Measurements from ENCODE around the gene EOLA2.
"Not testable (repeated sequence)": the region's sequence is repeated elsewhere in the genome, so short reads cannot be mapped to it uniquely, and the experiment has no call there.

The EOLA2 gene

GRCh38 chrX:149945820-149946219 is 7.5 kb upstream of the EOLA2 start:
- not testable (repeated sequence) for H3K36me3 ChIP-seq (ENCODE audit: control insufficient read depth, insufficient read depth, low read length); H3K9ac ChIP-seq (ENCODE audit: low read length)

GRCh38 chrX:149945087-149945670 is 6.9 kb upstream of the EOLA2 start:
- not testable (repeated sequence) for H3K4me1 ChIP-seq (ENCODE audit: control insufficient read depth, insufficient read depth, low read length); H3K9me3 ChIP-seq (ENCODE audit: control insufficient read depth, low read length); H3K36me3 ChIP-seq (ENCODE audit: control insufficient read depth, insufficient read depth, low read length); H3K27me3 ChIP-seq (ENCODE audit: control insufficient read depth, insufficient read depth, low read length); H3K4me3 ChIP-seq (ENCODE audit: low read length); H3K9ac ChIP-seq (ENCODE audit: low read length)

More at GRCh38 chrX:149945820-149946219, 7.5 kb upstream of the EOLA2 start:
- not testable (repeated sequence) for H3K4me3 ChIP-seq (ENCODE audit: low read length); H3K27me3 ChIP-seq (ENCODE audit: control insufficient read depth, insufficient read depth, low read length); H3K9me3 ChIP-seq (ENCODE audit: control insufficient read depth, low read length); H3K4me1 ChIP-seq (ENCODE audit: control insufficient read depth, insufficient read depth, low read length)

- H3K27me3 ChIP-seq (ENCODE audit: control insufficient read depth, insufficient read depth, low read length); H3K4me1 ChIP-seq (ENCODE audit: control insufficient read depth, insufficient read depth, low read length); H3K9me3 ChIP-seq (ENCODE audit: control insufficient read depth, low read length); H3K4me3 ChIP-seq (ENCODE audit: low read length); H3K36me3 ChIP-seq (ENCODE audit: control insufficient read depth, insufficient read depth, low read length); H3K9ac ChIP-seq (ENCODE audit: low read length): not testable (repeated sequence)
Measured at GRCh38 chrX:149940674-149941024, 2.4 kb upstream of the EOLA2 start.

GRCh38 chrX:149939905-149940673 is 1.8 kb upstream of the EOLA2 start:
- no peaks in the 10 kb centered on the region for H3K36me3 ChIP-seq (ENCODE audit: control insufficient read depth, insufficient read depth, low read length)
- no peak overlapping the region for H3K4me3 ChIP-seq (ENCODE audit: low read length)
- peaks cover 5% of the 10 kb centered on the region for H3K4me1 ChIP-seq (ENCODE audit: control insufficient read depth, insufficient read depth, low read length)
- H3K27me3 ChIP-seq (ENCODE audit: control insufficient read depth, insufficient read depth, low read length), result no peaks in the 10 kb centered on the region
- no peaks in the 10 kb centered on the region for H3K9me3 ChIP-seq (ENCODE audit: control insufficient read depth, low read length)
- H3K9ac ChIP-seq (ENCODE audit: low read length), result peak overlapping the region; percentile 64

GRCh38 chrX:149939655-149939904 is 1.3 kb upstream of the EOLA2 start:
- Histone ChIP-seq H3K9ac (ENCODE audit: low read length) (peak overlapping the region; percentile 64), H3K27me3 (ENCODE audit: control insufficient read depth, insufficient read depth, low read length) (no peaks in the 10 kb centered on the region), H3K9me3 (ENCODE audit: control insufficient read depth, low read length) (no peaks in the 10 kb centered on the region), H3K36me3 (ENCODE audit: control insufficient read depth, insufficient read depth, low read length) (no peaks in the 10 kb centered on the region), H3K4me1 (ENCODE audit: control insufficient read depth, insufficient read depth, low read length) (peaks cover 5% of the 10 kb centered on the region), H3K4me3 (ENCODE audit: low read length) (no peak overlapping the region)

- Histone ChIP-seq H3K27me3 (ENCODE audit: control insufficient read depth, insufficient read depth, low read length) (no peaks in the 10 kb centered on the region), H3K9ac (ENCODE audit: low read length) (no peak overlapping the region), H3K4me1 (ENCODE audit: control insufficient read depth, insufficient read depth, low read length) (peaks cover 5% of the 10 kb centered on the region), H3K9me3 (ENCODE audit: control insufficient read depth, low read length) (no peaks in the 10 kb centered on the region), H3K4me3 (ENCODE audit: low read length) (no peak overlapping the region), H3K36me3 (ENCODE audit: control insufficient read depth, insufficient read depth, low read length) (no peaks in the 10 kb centered on the region)
Measured at GRCh38 chrX:149938881-149939654, 777 bp upstream of the EOLA2 start.

- H3K4me1 ChIP-seq (ENCODE audit: control insufficient read depth, insufficient read depth, low read length), result peaks cover 5% of the 10 kb centered on the region
- H3K9ac ChIP-seq (ENCODE audit: low read length), result peak overlapping the region; percentile 76
- no peaks in the 10 kb centered on the region for H3K36me3 ChIP-seq (ENCODE audit: control insufficient read depth, insufficient read depth, low read length)
- no peaks in the 10 kb centered on the region for H3K27me3 ChIP-seq (ENCODE audit: control insufficient read depth, insufficient read depth, low read length)
- H3K9me3 ChIP-seq (ENCODE audit: control insufficient read depth, low read length), result no peaks in the 10 kb centered on the region
- peak overlapping the region; percentile 60 for H3K4me3 ChIP-seq (ENCODE audit: low read length)
Measured at GRCh38 chrX:149937871-149938426, 342 bp downstream of the EOLA2 start.

GRCh38 chrX:149937328-149937727 is 963 bp downstream of the EOLA2 start:
- H3K36me3 ChIP-seq (ENCODE audit: control insufficient read depth, insufficient read depth, low read length); H3K9me3 ChIP-seq (ENCODE audit: control insufficient read depth, low read length); H3K27me3 ChIP-seq (ENCODE audit: control insufficient read depth, insufficient read depth, low read length); H3K4me1 ChIP-seq (ENCODE audit: control insufficient read depth, insufficient read depth, low read length): not testable (repeated sequence)
- Histone ChIP-seq H3K4me3 (ENCODE audit: low read length) (peak overlapping the region; percentile 60), H3K9ac (ENCODE audit: low read length) (peak overlapping the region; percentile 76)

GRCh38 chrX:149933547-149933946 is 4.7 kb downstream of the EOLA2 start:
- not testable (repeated sequence) for H3K27me3 ChIP-seq (ENCODE audit: control insufficient read depth, insufficient read depth, low read length); H3K36me3 ChIP-seq (ENCODE audit: control insufficient read depth, insufficient read depth, low read length); H3K9ac ChIP-seq (ENCODE audit: low read length); H3K9me3 ChIP-seq (ENCODE audit: control insufficient read depth, low read length); H3K4me1 ChIP-seq (ENCODE audit: control insufficient read depth, insufficient read depth, low read length); H3K4me3 ChIP-seq (ENCODE audit: low read length)

- H3K4me3 ChIP-seq (ENCODE audit: low read length); H3K27me3 ChIP-seq (ENCODE audit: control insufficient read depth, insufficient read depth, low read length); H3K36me3 ChIP-seq (ENCODE audit: control insufficient read depth, insufficient read depth, low read length); H3K9ac ChIP-seq (ENCODE audit: low read length); H3K4me1 ChIP-seq (ENCODE audit: control insufficient read depth, insufficient read depth, low read length); H3K9me3 ChIP-seq (ENCODE audit: control insufficient read depth, low read length): not testable (repeated sequence)
Measured at GRCh38 chrX:149932970-149933369, 5.3 kb downstream of the EOLA2 start.

- not testable (repeated sequence) for H3K4me3 ChIP-seq (ENCODE audit: low read length); H3K9me3 ChIP-seq (ENCODE audit: control insufficient read depth, low read length); H3K9ac ChIP-seq (ENCODE audit: low read length)
Measured at GRCh38 chrX:149932150-149932549, 6.1 kb downstream of the EOLA2 start.

GRCh38 chrX:149931355-149931754 is 6.9 kb downstream of the EOLA2 start:
- H3K36me3 ChIP-seq (ENCODE audit: control insufficient read depth, insufficient read depth, low read length); H3K27me3 ChIP-seq (ENCODE audit: control insufficient read depth, insufficient read depth, low read length); H3K9ac ChIP-seq (ENCODE audit: low read length); H3K9me3 ChIP-seq (ENCODE audit: control insufficient read depth, low read length); H3K4me3 ChIP-seq (ENCODE audit: low read length); H3K4me1 ChIP-seq (ENCODE audit: control insufficient read depth, insufficient read depth, low read length): not testable (repeated sequence)

More at GRCh38 chrX:149932150-149932549, 6.1 kb downstream of the EOLA2 start:
- not testable (repeated sequence) for H3K27me3 ChIP-seq (ENCODE audit: control insufficient read depth, insufficient read depth, low read length); H3K36me3 ChIP-seq (ENCODE audit: control insufficient read depth, insufficient read depth, low read length); H3K4me1 ChIP-seq (ENCODE audit: control insufficient read depth, insufficient read depth, low read length)

Measured in mucosa of stomach (tissue), 1 donor.